GM23248 (cell line): Measurements from ENCODE around the gene PDK1.

Source experiments
- EZH2 ChIP-seq: fragments of 200-600 bp; sonication (generic); IDR thresholded peaks from 2 replicates; pipeline ENCODE4 v1.6.1; 2018; ENCODE audit warnings: antibody characterized with exemption, mild to moderate bottlenecking; ENCODE audit not compliant: insufficient read depth, poor library complexity, severe bottlenecking
- EZH2phosphoT487 ChIP-seq: fragments of 200-600 bp; sonication (generic); IDR thresholded peaks from 2 replicates; pipeline ENCODE4 v1.6.1; 2018; ENCODE audit warnings: antibody characterized with exemption, moderate library complexity, mild to moderate bottlenecking, low read depth; ENCODE audit not compliant: insufficient read depth

DNA sequence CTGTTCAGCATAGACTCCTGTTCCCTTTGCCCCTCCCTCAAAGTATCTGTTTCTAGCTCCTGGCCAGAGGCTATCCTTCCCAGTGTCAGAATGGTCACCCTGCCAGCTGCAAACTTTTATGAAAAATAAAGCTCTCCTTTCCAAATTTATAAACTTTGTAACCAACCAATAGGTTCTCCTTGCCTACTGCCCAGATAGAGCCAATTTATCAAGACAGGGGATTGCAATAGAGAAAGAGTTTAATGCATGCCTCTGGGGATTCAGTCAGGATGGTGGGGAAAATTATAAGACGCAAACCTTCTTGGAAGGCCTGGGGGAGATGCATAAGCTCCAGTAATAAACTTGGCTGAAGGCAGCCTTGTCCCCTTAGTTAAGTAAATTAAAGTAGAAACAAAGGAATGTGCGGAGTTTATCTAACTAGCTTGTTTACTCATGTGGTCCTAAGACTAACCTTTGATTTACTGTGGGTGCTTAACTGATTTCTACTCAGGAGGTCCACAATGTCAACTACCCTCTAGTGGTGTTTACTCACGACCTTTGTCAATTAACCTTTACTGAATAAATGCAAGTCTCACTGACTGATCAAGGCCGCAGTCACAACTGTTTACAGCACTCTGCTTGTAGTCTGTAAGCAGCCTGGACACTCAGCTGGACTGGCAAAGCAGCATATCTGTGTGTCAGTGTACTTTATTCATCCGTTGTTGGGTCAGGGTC, 42.9 kb upstream of the PDK1 start:
- TF ChIP-seq EZH2phosphoT487 (no peak), EZH2 (no peak)
